ENCODE data around the gene SS18L1. TPM values are rescaled to one million over a fixed set of nuclear protein-coding genes. Genes with fewer than 3 reads are reported as not detected.

The SS18L1 gene
- total and polyA plus RNA-seq, 10 of the 15 experiments (the other 5 are each of a cell fraction or from before 2014, with no cell fraction given): 1.8 to 20.0 (median 6.6) TPM

DNA sequence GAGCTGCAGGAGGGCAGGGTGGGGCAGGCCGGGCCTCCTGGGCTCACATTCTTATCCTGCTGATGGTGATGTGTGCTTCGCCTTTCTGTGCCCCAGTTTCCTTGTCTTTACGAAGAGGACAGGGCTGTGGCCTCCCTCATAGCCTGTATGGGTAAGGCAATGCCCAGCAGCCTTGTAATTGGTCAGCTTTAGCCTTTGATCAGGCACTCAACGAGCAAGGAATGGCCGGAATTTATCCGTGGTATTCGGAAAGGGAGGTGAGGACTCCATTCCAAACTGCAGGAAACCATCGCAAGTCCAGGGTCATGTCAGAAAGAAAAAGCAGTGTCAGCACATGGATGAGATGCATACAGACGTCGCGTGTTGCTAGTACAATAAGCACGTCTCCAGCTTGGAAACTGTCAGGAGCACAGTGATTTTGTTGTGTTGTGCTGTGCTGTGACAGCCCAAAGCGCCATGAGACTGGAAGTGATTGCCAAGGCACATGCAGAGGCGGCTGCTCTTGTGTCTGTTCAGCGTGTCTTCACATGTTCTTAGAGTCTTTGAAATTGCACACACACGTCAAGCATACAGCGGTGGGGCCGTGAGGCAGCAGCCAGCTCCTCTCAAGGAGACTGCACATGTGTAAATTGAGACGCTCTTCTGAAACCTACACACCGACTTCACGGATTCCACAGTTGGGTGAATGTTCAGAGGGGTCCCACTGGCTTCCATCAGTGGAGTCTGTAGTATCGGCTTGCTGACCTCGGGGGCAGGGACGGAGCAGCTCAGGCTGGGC lies 6.2 kb downstream of the SS18L1 start:
- peaks cover 34% of the 10 kb centered on the region for H3K79me2 ChIP-seq (ENCODE audit: control insufficient read depth, insufficient read depth, low read length)

DNA sequence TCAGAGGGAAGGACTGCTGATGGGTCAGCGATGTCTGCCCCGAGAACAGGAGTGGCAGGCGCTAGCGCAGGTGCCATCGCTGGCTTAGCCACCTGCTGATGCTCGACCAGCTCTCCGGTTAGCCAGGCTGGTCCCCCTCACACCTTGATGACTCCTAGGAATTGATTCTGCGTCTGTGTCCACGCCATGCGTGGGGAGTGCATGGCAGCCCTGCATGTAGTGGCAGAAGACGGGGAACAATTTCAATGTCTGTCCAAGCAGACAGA lies 6.7 kb downstream of the SS18L1 start:
- Histone ChIP-seq H3K79me2 (ENCODE audit: control insufficient read depth, insufficient read depth, low read length) (peaks cover 29% of the 10 kb centered on the region), H3K9ac (ENCODE audit: control insufficient read depth, insufficient read depth, low read length) (no peak overlapping the region), H3K36me3 (ENCODE audit: control insufficient read depth in 2 of 2, insufficient read depth in 2 of 2, low read length in 1 of 2) (peaks cover 5 to 8% of the 10 kb centered on the region in 2 experiments; a peak in 3 of 4 replicates), H3K9me3 (replicated peaks; ENCODE audit: control insufficient read depth, insufficient read depth, low read length) (no peaks in the 10 kb centered on the region; the same call in 2 of the 3 replicates), H4K20me1 (ENCODE audit: control insufficient read depth, insufficient read depth) (no peaks in the 10 kb centered on the region; the same call in 1 of the 2 replicates), H3K27ac (ENCODE audit: control insufficient read depth, insufficient read depth) (no peak overlapping the region), H2AFZ (ENCODE audit: control insufficient read depth, low read depth, low read length) (no peak overlapping the region), H3K4me1 (ENCODE audit: control insufficient read depth, insufficient read depth, low read length) (no peaks in the 10 kb centered on the region; the same call in 1 of the 2 replicates), H3K27me3 (replicated peaks in 1 of 2; ENCODE audit: control insufficient read depth in 2 of 2, insufficient read depth in 2 of 2, low read length in 1 of 2) (no peaks in the 10 kb centered on the region), H3K4me3 (no peak overlapping the region), H3K4me2 (ENCODE audit: control insufficient read depth, insufficient read depth) (no peak overlapping the region)
- ChIA-PET CTCF (no interaction called here), RAD21 (ENCODE audit: unreplicated experiment) (no interaction called here), POLR2A (no interaction called here), SMC1A (ENCODE audit: uncharacterized antibody, unreplicated experiment) (no interaction called here)
- in situ Hi-C loops (cut with MboI): no loop called here
- WGBS (ENCODE audit: insufficient coverage, insufficient replicate concordance, low lambda C conversion rate, missing lambda C conversion rate): 95% methylated on average over 11 of the region's 11 CpGs
- BruUV-seq (replicated peaks): no TSS peak
- FAIRE-seq: no peak
- intact Hi-C loops (cut with micrococcal nuclease; ENCODE audit: unreplicated experiment): no loop called here
- DNase-seq (ENCODE audit: low read depth, low spot score): no peak
- no peak for ATAC-seq
- TF ChIP-seq, protein P1, sequence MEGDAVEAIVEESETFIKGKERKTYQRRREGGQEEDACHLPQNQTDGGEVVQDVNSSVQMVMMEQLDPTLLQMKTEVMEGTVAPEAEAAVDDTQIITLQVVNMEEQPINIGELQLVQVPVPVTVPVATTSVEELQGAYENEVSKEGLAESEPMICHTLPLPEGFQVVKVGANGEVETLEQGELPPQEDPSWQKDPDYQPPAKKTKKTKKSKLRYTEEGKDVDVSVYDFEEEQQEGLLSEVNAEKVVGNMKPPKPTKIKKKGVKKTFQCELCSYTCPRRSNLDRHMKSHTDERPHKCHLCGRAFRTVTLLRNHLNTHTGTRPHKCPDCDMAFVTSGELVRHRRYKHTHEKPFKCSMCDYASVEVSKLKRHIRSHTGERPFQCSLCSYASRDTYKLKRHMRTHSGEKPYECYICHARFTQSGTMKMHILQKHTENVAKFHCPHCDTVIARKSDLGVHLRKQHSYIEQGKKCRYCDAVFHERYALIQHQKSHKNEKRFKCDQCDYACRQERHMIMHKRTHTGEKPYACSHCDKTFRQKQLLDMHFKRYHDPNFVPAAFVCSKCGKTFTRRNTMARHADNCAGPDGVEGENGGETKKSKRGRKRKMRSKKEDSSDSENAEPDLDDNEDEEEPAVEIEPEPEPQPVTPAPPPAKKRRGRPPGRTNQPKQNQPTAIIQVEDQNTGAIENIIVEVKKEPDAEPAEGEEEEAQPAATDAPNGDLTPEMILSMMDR (IDR thresholded peaks at IDR 0.05 in 2 of 3, conservative IDR thresholded peaks at IDR 0.05 in 1 of 3; ENCODE audit: control insufficient read depth in 2 of 3, extremely low read depth in 1 of 3, insufficient read depth in 1 of 3, low read depth in 3 of 3, low read length in 3 of 3): no peak
- TF ChIP-seq SMARCA5 (IDR thresholded peaks at IDR 0.05) (no peak), RFX5 (IDR thresholded peaks at IDR 0.05; ENCODE audit: low read depth, low read length) (no peak), SUPT20H (IDR thresholded peaks at IDR 0.05; ENCODE audit: borderline replicate concordance, control insufficient read depth, low read depth, low read length) (no peak), FOXK2 (IDR thresholded peaks at IDR 0.05) (no peak), HDGF (IDR thresholded peaks at IDR 0.05) (no peak), PAX5 (IDR thresholded peaks at IDR 0.05; ENCODE audit: borderline replicate concordance, low read depth, low read length) (no peak), TCF7 (IDR thresholded peaks at IDR 0.05; ENCODE audit: borderline replicate concordance) (no peak), NR2C1 (IDR thresholded peaks at IDR 0.05) (no peak), ZNF217 (IDR thresholded peaks at IDR 0.05) (no peak), MYC (IDR thresholded peaks at IDR 0.05; ENCODE audit: insufficient read depth, insufficient read length, insufficient replicate concordance, low read length, severe bottlenecking) (no peak), FOXM1 (IDR thresholded peaks at IDR 0.05; ENCODE audit: low read depth, low read length) (no peak)

More for the DNA sequence above, 6.2 kb downstream of the SS18L1 start:
- H3K4me1 ChIP-seq (ENCODE audit: control insufficient read depth, insufficient read depth, low read length): peaks cover under 1% of the 10 kb centered on the region; the same call in 1 of the 2 replicates
- ChIA-PET SMC1A (ENCODE audit: uncharacterized antibody, unreplicated experiment) (no interaction called here), RAD21 (ENCODE audit: unreplicated experiment) (no interaction called here), POLR2A (no interaction called here), CTCF (no interaction called here)
- no peak overlapping the region for H3K4me3 ChIP-seq
- peaks cover 5 to 8% of the 10 kb centered on the region in 2 experiments; a peak in 3 of 4 replicates for H3K36me3 ChIP-seq (ENCODE audit: control insufficient read depth in 2 of 2, insufficient read depth in 2 of 2, low read length in 1 of 2)
- TF ChIP-seq POLR2AphosphoS5 (IDR thresholded peaks at IDR 0.05; ENCODE audit: low read length) (no peak), POU2F2 (IDR thresholded peaks at IDR 0.05; ENCODE audit: borderline replicate concordance, low read depth, low read length) (no peak), TBL1XR1 (IDR thresholded peaks at IDR 0.05; ENCODE audit: low read depth, low read length) (no peak), MEF2A (IDR thresholded peaks at IDR 0.05; ENCODE audit: insufficient read depth, low read depth, low read length) (no peak), ZNF217 (IDR thresholded peaks at IDR 0.05) (no peak), YY1 (IDR thresholded peaks at IDR 0.05; ENCODE audit: low read depth, low read length) (no peak)
- no peaks in the 10 kb centered on the region; the same call in 2 of the 3 replicates for H3K9me3 ChIP-seq (replicated peaks; ENCODE audit: control insufficient read depth, insufficient read depth, low read length)
- H3K9ac ChIP-seq (ENCODE audit: control insufficient read depth, insufficient read depth, low read length): no peak overlapping the region
- H3K4me2 ChIP-seq (ENCODE audit: control insufficient read depth, insufficient read depth): no peak overlapping the region
- no peak overlapping the region for H3K27ac ChIP-seq (ENCODE audit: control insufficient read depth, insufficient read depth)
- in situ Hi-C loops (cut with MboI) (no loop called here), intact Hi-C loops (cut with micrococcal nuclease; ENCODE audit: unreplicated experiment) (no loop called here)
- WGBS (ENCODE audit: insufficient coverage, insufficient replicate concordance, low lambda C conversion rate, missing lambda C conversion rate): 97% methylated on average over 24 of the region's 24 CpGs
- no peak overlapping the region for H2AFZ ChIP-seq (ENCODE audit: control insufficient read depth, low read depth, low read length)
- ATAC-seq (no peak), DNase-seq (ENCODE audit: low read depth, low spot score) (no peak), FAIRE-seq (no peak)
- no TSS peak for BruUV-seq (replicated peaks)
- H4K20me1 ChIP-seq (ENCODE audit: control insufficient read depth, insufficient read depth): no peaks in the 10 kb centered on the region; the same call in 1 of the 2 replicates
- H3K27me3 ChIP-seq (replicated peaks in 1 of 2; ENCODE audit: control insufficient read depth in 2 of 2, insufficient read depth in 2 of 2, low read length in 1 of 2): no peaks in the 10 kb centered on the region
